HepG2 (cell line): ENCODE results near the gene GOLGA6D. TPM values are rescaled to one million over a fixed set of nuclear protein-coding genes. Genes with fewer than 3 reads are reported as not detected.

ENCODE experiments used
- ATAC-seq: fragments of 200-7000 bp; cut with Tn5 transposase; 3 replicates; pipeline ENCODE4 v1.9.1; 2020; ENCODE audit warnings: mild to moderate bottlenecking, moderate library complexity
- BruUV-seq: library from RNA; stranded (reverse); fragments of 400-500 nt; replicated peaks from 2 replicates; lab custom pipeline; 2021; lab: Mats Ljungman, UMichigan
- CTCF ChIA-PET: fragments of 300-600 bp; formaldehyde crosslinking; extraction: SDS; loops from one replicate; lab custom pipeline; 2021; ENCODE audit warnings: low total read pairs, inconsistent platforms, low intra/inter-chr PET ratio; lab: Yijun Ruan, JAX
- POLR2A ChIA-PET: fragments of 350-600 bp; sonication (Branson Sonifier 250); formaldehyde crosslinking; loops from one replicate; lab custom pipeline; 2020; ENCODE audit warnings: antibody characterized with exemption, inconsistent platforms; lab: Yijun Ruan, JAX
- DNase-seq: peaks from one replicate; pipeline ENCODE4 v3.0.0-alpha.2; 2015; ENCODE audit warnings: low spot score
- FAIRE-seq: peaks from 3 replicates; lab custom pipeline; 2011; peaks lifted over from hg19 to GRCh38; lab: Jason Lieb, UNC
- H2AFZ ChIP-seq: one replicate; pipeline ENCODE4 v1.6.1; 2011; ENCODE audit warnings: low read length, inconsistent platforms
- H3K27ac ChIP-seq: fragments of 300-600 bp; 3 replicates; pipeline ENCODE4 v1.8.0; 2011; ENCODE audit warnings: mixed run types, mild to moderate bottlenecking, mixed read lengths, low read length, inconsistent platforms; ENCODE audit not compliant: insufficient read depth; ENCODE audit errors: extremely low read length
- H3K27me3 ChIP-seq, 2 experiments: fragments of 200-600 bp in 1 of 2; 2 replicates in 1 of 2; 3 replicates in 1 of 2; pipeline versions ENCODE4 v1.6.0 to v1.8.0; 2011; ENCODE audit warnings: low read length in 2 of 2, mild to moderate bottlenecking in 2 of 2, moderate library complexity in 2 of 2, inconsistent platforms in 1 of 2; ENCODE audit not compliant: insufficient read depth in 2 of 2, control insufficient read depth in 1 of 2
- H3K36me3 ChIP-seq, 2 experiments: fragments of 200-600 bp in 1 of 2; replicated peaks in 1 of 2; 2 replicates in 1 of 2; 3 replicates in 1 of 2; pipeline versions ENCODE4 v1.5.1 to v1.8.0; 2011; ENCODE audit warnings: low read length in 2 of 2, inconsistent platforms in 1 of 2; ENCODE audit not compliant: insufficient read depth in 2 of 2, control insufficient read depth in 1 of 2
- H3K4me1 ChIP-seq: 2 replicates; pipeline ENCODE4 v1.5.1; 2012; ENCODE audit warnings: low read length, inconsistent platforms; ENCODE audit not compliant: insufficient read depth
- H3K4me2 ChIP-seq: 2 replicates; pipeline ENCODE4 v1.6.0; 2011; ENCODE audit warnings: low read depth, low read length, inconsistent platforms
- H3K4me3 ChIP-seq, 3 experiments: fragments of 200-600 bp in 1 of 3; sonication (generic), shearing (Covaris generic) in 1 of 3; replicated peaks in 1 of 3; 2 replicates each; pipeline ENCODE4 v1.5.1; 2011 to 2016; ENCODE audit warnings: low read length in 3 of 3, inconsistent platforms in 2 of 3, low read depth in 2 of 3, mild to moderate bottlenecking in 2 of 3, control low read depth in 1 of 3, mixed read lengths in 1 of 3; ENCODE audit not compliant: insufficient read depth in 1 of 3
- H3K79me2 ChIP-seq: one replicate; pipeline ENCODE4 v1.6.1; 2011; ENCODE audit warnings: low read length, inconsistent platforms; ENCODE audit not compliant: insufficient read depth
- H3K9ac ChIP-seq: 2 replicates; pipeline ENCODE4 v1.6.0; 2011; ENCODE audit warnings: mild to moderate bottlenecking, low read depth, low read length, inconsistent platforms; ENCODE audit not compliant: insufficient read depth
- H3K9me3 ChIP-seq: 2 replicates; pipeline ENCODE4 v1.5.1; 2012; ENCODE audit warnings: mild to moderate bottlenecking, low read length
- H4K20me1 ChIP-seq: 2 replicates; pipeline ENCODE4 v1.6.0; 2011; ENCODE audit warnings: inconsistent platforms, mild to moderate bottlenecking, low read length, moderate library complexity; ENCODE audit not compliant: insufficient read depth
- FOXA3 ChIP-seq: IDR thresholded peaks from 2 replicates; pipeline ENCODE4 v1.6.1; 2016; ENCODE audit warnings: missing genetic modification reagents, missing compliant biosample characterization
- HOXD1 ChIP-seq: sonication (generic); formaldehyde crosslinking; IDR thresholded peaks from 2 replicates; pipeline ENCODE4 v1.5.0; 2020; ENCODE audit warnings: missing genetic modification reagents
- MEIS2 ChIP-seq: sonication (generic); formaldehyde crosslinking; IDR thresholded peaks from 2 replicates; pipeline ENCODE4 v1.9.0; 2021; ENCODE audit warnings: mild to moderate bottlenecking, missing genetic modification reagents
- PHB2 ChIP-seq: fragments of 450-650 bp; IDR thresholded peaks from 2 replicates; pipeline ENCODE4 v1.6.1; 2018; ENCODE audit not compliant: partially characterized antibody
- STAG1 ChIP-seq: sonication (generic); formaldehyde crosslinking; IDR thresholded peaks from 2 replicates; pipeline ENCODE4 v1.4.0; 2020; ENCODE audit warnings: missing genetic modification reagents
- TEAD3 ChIP-seq: optimal IDR thresholded peaks from 2 replicates; pipeline ENCODE3; 2016; ENCODE audit warnings: borderline replicate concordance
- ZBTB39 ChIP-seq: sonication (generic); formaldehyde crosslinking; IDR thresholded peaks from 2 replicates; pipeline ENCODE4 v1.5.0; 2020; ENCODE audit warnings: missing genetic modification reagents
- ZC3H4 ChIP-seq: sonication (generic); formaldehyde crosslinking; IDR thresholded peaks from 2 replicates; pipeline ENCODE4 v1.4.0; 2020; ENCODE audit warnings: missing genetic modification reagents, borderline replicate concordance
- ZFP37 ChIP-seq: sonication (generic); formaldehyde crosslinking; IDR thresholded peaks from 2 replicates; pipeline ENCODE4 v1.4.0; 2020; ENCODE audit warnings: missing genetic modification reagents, borderline replicate concordance
- ZFX ChIP-seq: sonication (generic); formaldehyde crosslinking; IDR thresholded peaks from 2 replicates; pipeline ENCODE4 v1.4.0; 2020; ENCODE audit warnings: mild to moderate bottlenecking, low read depth, missing genetic modification reagents, moderate library complexity
- ZNF180 ChIP-seq: sonication (generic); formaldehyde crosslinking; IDR thresholded peaks from 2 replicates; pipeline ENCODE4 v1.4.0; 2020; ENCODE audit warnings: low read depth, missing genetic modification reagents, borderline replicate concordance
- ZNF326 ChIP-seq: sonication (generic); formaldehyde crosslinking; IDR thresholded peaks from 2 replicates; pipeline ENCODE4 v1.4.0; 2020; ENCODE audit warnings: missing genetic modification reagents, borderline replicate concordance
- ZNF431 ChIP-seq: sonication (generic); formaldehyde crosslinking; IDR thresholded peaks from 2 replicates; pipeline ENCODE4 v1.9.0; 2022; ENCODE audit warnings: missing genetic modification reagents, low read depth, mild to moderate bottlenecking, borderline replicate concordance
- ZNF670 ChIP-seq: sonication (generic); formaldehyde crosslinking; IDR thresholded peaks from 2 replicates; pipeline ENCODE4 v1.8.0; 2022; ENCODE audit warnings: mild to moderate bottlenecking, missing genetic modification reagents, borderline replicate concordance
- ZNF737 ChIP-seq: sonication (generic); formaldehyde crosslinking; IDR thresholded peaks from 2 replicates; pipeline ENCODE4 v1.5.0; 2020; ENCODE audit warnings: missing genetic modification reagents, mild to moderate bottlenecking, borderline replicate concordance
- ZNF883 ChIP-seq: sonication (generic); formaldehyde crosslinking; IDR thresholded peaks from 2 replicates; pipeline ENCODE4 v1.5.1; 2020; ENCODE audit warnings: mild to moderate bottlenecking, missing genetic modification reagents; ENCODE audit errors: not compliant biosample characterization
- WGBS: methylation state at CpG from one replicate; pipeline ENCODE4 v1.1.6; 2017; ENCODE audit warnings: low lambda C conversion rate; 5-methylcytosine and 5-hydroxymethylcytosine counted together
- in situ Hi-C: cut with HindIII; loops from 2 replicates; pipeline ENCODE4 v1.10.0; 2017; ENCODE audit warnings: low pct_unique_long_range_greater_than_20kb; ENCODE audit not compliant: extremely low pct_ligation_motif_present
- intact Hi-C: fragments of 100-400 bp; cut with micrococcal nuclease; formaldehyde crosslinking; loops from one replicate; pipeline ENCODE4 v1.10.0; 2022; ENCODE audit not compliant: unreplicated experiment
- polyA plus RNA-seq, 8 experiments: library from polyadenylated mRNA; depleted of rRNA in 3 of 8; stranded (reverse) in 7 of 8; unstranded in 1 of 8; fragments of >200 nt; fragmentation: Illumina TruSeq in 4 of 8; extraction: Trizol in 4 of 8; gene quantifications; 2 replicates each; pipeline versions ENCODE4 v1.2.1 to v1.2.3, GENCODE V29; 2011 to 2016; ENCODE audit warnings: low read depth in 4 of 8, missing spikeins in 1 of 8, mixed read lengths in 1 of 8; ENCODE audit not compliant: insufficient read depth in 1 of 8
- total RNA-seq, 5 experiments: library from RNA; depleted of rRNA; stranded (reverse); fragments of >200 nt; fragmentation: Illumina TruSeq; extraction: Trizol; gene quantifications; 2 replicates each; pipeline ENCODE4 v1.2.3, GENCODE V29; 2016; ENCODE audit warnings: low read depth in 1 of 5
- TF ChIP-seq, protein P1 (sequence below): sonication (generic); IDR thresholded peaks from 2 replicates; pipeline ENCODE4 v1.6.1; 2016; ENCODE audit warnings: low read depth, borderline replicate concordance
- TF ChIP-seq, protein P2 (sequence below): sonication (generic); formaldehyde crosslinking; IDR thresholded peaks from 2 replicates; pipeline ENCODE4 v1.5.0; 2020; ENCODE audit warnings: mild to moderate bottlenecking, missing genetic modification reagents, moderate library complexity

The GOLGA6D gene
- total and polyA plus RNA-seq, 2 of the 13 experiments (the other 11 are each of a cell fraction or from before 2014, with no cell fraction given), result 0.04 TPM; not detected in 1

GRCh38 chr15:75327491-75327890 is 44.9 kb downstream of the GOLGA6D start (continued):
- TF ChIP-seq ZNF431, result no peak
- TF ChIP-seq, all 625 proteins: peak for 0

- H3K9me3 ChIP-seq, result no peaks in the 10 kb centered on the region
- ChIA-PET CTCF (no interaction called here), POLR2A (interaction anchor here (0.6 to 2.6 kb wide), 4 partner anchors 40 to 334 kb away, joined by 3 to 9 read pairs (median 4); partner anchors contain the start of genes IMP3, MAN2C1 and PPCDC)
- ATAC-seq (peak; percentile 79), DNase-seq (no peak), FAIRE-seq (no peak)
- no peaks in the 10 kb centered on the region for H4K20me1 ChIP-seq
- in situ Hi-C loops (no loop called here), intact Hi-C loops (no loop called here)
- peaks cover 16% of the 10 kb centered on the region for H3K4me1 ChIP-seq
- no peak overlapping the region for H2AFZ ChIP-seq
- H3K27ac ChIP-seq, result no peak overlapping the region
- H3K27me3 ChIP-seq, result peaks cover 0 to 4% of the 10 kb centered on the region in 2 experiments; a peak in 2 of 5 replicates
- peak overlapping the region; percentile 30; the same call in 1 of the 2 replicates for H3K9ac ChIP-seq
- peak overlapping the region; percentile 44 for H3K4me2 ChIP-seq
- H3K36me3 ChIP-seq, result no peaks in the 10 kb centered on the region
- H3K4me3 ChIP-seq, result peak overlapping the region in 1 of 3 experiments; percentile 27; a peak in 2 of 6 replicates
- no peaks in the 10 kb centered on the region for H3K79me2 ChIP-seq
- WGBS, result 10% methylated on average over 4 of the region's 10 CpGs
- no TSS peak for BruUV-seq
- TF ChIP-seq ZFX (CRISPR knock-in tag), result peak; percentile 57; the same call in 1 of the 2 replicates
- TF ChIP-seq ZC3H4, result no peak
- TF ChIP-seq ZNF326 (CRISPR knock-in tag), result no peak
- no peak for TF ChIP-seq HOXD1
- no peak for TF ChIP-seq PHB2
- TF ChIP-seq STAG1 (CRISPR knock-in tag), result peak; percentile 23; the same call in 1 of the 2 replicates
- TF ChIP-seq, protein P1, sequence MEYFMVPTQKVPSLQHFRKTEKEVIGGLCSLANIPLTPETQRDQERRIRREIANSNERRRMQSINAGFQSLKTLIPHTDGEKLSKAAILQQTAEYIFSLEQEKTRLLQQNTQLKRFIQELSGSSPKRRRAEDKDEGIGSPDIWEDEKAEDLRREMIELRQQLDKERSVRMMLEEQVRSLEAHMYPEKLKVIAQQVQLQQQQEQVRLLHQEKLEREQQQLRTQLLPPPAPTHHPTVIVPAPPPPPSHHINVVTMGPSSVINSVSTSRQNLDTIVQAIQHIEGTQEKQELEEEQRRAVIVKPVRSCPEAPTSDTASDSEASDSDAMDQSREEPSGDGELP, result peak; percentile 40; the same call in 1 of the 2 replicates
- TF ChIP-seq ZFP37 (CRISPR knock-in tag), result no peak
- peak; percentile 18 for TF ChIP-seq TEAD3 (CRISPR knock-in tag)
- TF ChIP-seq ZNF883 (CRISPR knock-in tag), result peak; percentile 27
- no peak for TF ChIP-seq ZNF737 (CRISPR knock-in tag)
- no peak for TF ChIP-seq ZNF180 (CRISPR knock-in tag)
- no peak for TF ChIP-seq ZBTB39 (CRISPR knock-in tag)
- no peak for TF ChIP-seq MEIS2
- TF ChIP-seq FOXA3, result no peak
- TF ChIP-seq, protein P2, sequence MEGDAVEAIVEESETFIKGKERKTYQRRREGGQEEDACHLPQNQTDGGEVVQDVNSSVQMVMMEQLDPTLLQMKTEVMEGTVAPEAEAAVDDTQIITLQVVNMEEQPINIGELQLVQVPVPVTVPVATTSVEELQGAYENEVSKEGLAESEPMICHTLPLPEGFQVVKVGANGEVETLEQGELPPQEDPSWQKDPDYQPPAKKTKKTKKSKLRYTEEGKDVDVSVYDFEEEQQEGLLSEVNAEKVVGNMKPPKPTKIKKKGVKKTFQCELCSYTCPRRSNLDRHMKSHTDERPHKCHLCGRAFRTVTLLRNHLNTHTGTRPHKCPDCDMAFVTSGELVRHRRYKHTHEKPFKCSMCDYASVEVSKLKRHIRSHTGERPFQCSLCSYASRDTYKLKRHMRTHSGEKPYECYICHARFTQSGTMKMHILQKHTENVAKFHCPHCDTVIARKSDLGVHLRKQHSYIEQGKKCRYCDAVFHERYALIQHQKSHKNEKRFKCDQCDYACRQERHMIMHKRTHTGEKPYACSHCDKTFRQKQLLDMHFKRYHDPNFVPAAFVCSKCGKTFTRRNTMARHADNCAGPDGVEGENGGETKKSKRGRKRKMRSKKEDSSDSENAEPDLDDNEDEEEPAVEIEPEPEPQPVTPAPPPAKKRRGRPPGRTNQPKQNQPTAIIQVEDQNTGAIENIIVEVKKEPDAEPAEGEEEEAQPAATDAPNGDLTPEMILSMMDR (CRISPR knock-in tag), result peak; percentile 60
- no peak for TF ChIP-seq ZNF670 (CRISPR knock-in tag)
These were observed 46.1 kb downstream of the GOLGA6D start for GRCh38 chr15:75328493-75329314.
